GM12864 (cell line): Measurements from ENCODE around the gene HASPIN.

Experiments
- DNase-seq: peaks from one replicate; pipeline ENCODE4 v3.0.0-alpha.2; 2011; ENCODE audit warnings: low read depth
- H3K4me3 ChIP-seq: 2 replicates; pipeline ENCODE4 v1.5.1; 2011; ENCODE audit warnings: mild to moderate bottlenecking, low read depth, low read length, control low read depth
- TF ChIP-seq, protein P1 (sequence below): IDR thresholded peaks from 2 replicates; pipeline ENCODE4 v1.5.1; 2011; ENCODE audit warnings: low read depth, mild to moderate bottlenecking, moderate library complexity, low read length, control low read depth, inconsistent platforms; ENCODE audit errors: missing control alignments

HASPIN gene

DNA sequence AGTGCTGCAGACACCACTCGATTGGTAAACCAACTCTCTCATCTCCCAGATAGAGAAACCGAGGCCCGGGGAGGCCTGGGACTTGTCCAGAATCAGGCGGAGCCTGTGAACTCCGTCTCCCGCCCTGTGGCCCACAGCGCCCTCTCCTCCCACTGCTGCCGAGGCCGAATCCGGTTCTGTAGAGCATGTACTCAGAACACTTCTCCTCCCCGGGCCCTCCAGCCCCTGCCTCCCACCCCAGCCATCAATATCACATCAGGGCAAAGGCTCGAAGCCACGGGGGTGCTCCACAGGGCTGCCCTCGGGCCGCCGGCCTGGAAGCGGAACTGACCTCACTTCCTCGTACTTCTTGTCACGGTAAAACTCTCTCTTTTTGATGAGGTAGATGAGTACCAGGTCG is 42.1 kb upstream of the HASPIN start:
- no peak overlapping the region for H3K4me3 ChIP-seq
- TF ChIP-seq, protein P1, sequence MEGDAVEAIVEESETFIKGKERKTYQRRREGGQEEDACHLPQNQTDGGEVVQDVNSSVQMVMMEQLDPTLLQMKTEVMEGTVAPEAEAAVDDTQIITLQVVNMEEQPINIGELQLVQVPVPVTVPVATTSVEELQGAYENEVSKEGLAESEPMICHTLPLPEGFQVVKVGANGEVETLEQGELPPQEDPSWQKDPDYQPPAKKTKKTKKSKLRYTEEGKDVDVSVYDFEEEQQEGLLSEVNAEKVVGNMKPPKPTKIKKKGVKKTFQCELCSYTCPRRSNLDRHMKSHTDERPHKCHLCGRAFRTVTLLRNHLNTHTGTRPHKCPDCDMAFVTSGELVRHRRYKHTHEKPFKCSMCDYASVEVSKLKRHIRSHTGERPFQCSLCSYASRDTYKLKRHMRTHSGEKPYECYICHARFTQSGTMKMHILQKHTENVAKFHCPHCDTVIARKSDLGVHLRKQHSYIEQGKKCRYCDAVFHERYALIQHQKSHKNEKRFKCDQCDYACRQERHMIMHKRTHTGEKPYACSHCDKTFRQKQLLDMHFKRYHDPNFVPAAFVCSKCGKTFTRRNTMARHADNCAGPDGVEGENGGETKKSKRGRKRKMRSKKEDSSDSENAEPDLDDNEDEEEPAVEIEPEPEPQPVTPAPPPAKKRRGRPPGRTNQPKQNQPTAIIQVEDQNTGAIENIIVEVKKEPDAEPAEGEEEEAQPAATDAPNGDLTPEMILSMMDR = no peak
- DNase-seq = no peak

DNA sequence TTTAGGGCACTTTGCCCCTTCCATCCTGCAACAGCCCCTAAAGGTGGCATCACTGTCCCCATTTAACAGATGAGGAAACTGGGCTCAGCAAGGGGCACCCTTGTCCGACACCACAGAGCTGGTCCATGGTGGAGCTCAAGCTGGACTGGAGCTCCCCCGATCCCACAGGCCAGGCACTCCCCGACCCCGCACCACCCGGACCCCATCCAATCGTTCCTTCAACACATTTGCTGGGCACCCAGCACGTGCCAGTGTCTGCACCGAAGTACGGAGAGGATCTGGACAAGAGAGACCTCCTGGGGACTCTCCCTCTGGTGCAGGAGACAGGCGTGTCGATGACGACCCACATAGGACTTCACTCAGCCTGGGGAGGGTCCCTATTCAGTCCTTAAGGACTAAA is 41.7 kb upstream of the HASPIN start:
- no peak for DNase-seq
- no peak overlapping the region for H3K4me3 ChIP-seq
- TF ChIP-seq, protein P1 = no peak

DNA sequence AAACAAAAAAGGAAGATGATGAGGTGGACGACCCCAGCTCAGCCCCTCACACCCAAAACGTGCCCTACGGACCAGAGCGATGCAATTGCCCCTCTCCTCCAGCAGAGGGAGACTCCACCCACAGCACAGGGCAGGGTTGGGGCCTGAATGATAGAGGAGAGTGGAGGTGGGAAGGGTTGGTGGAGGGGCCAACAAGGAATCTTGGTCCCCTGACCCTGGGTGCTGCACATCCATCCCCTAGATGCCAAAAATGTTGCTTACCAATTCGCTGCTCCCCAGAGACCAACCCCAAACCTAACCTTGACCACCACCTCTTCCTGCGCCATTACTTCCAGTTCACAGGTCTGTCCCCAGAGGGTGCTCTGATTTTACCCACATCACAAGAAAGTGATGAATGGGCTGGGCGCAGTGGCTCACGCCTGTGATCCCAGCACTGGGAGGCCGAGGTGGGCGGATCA is 40.6 kb upstream of the HASPIN start:
- TF ChIP-seq, protein P1 = peak; percentile 99
- no peak overlapping the region for H3K4me3 ChIP-seq
- DNase-seq = peak; percentile 46

DNA sequence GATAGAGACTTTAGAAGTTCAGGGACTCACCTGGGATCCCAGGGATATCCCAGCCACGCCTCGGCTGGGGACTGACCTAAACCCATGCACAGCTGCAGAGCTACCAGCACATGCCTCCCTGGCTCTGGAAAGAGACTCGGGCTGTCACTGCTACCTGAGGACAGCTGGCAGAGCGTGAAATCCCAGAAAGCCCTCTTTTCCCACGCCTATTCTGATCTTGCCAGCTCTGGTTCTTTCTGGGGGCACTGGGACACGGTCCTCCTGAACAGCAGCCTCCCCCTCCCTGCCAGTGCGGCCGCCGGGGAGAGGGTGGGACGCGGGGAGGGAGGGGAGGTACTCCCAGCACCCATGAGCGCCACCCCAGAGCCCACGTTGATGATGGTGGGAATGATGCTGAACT is 38.5 kb upstream of the HASPIN start:
- no peak for DNase-seq
- no peak overlapping the region for H3K4me3 ChIP-seq
- TF ChIP-seq, protein P1 = no peak

DNA sequence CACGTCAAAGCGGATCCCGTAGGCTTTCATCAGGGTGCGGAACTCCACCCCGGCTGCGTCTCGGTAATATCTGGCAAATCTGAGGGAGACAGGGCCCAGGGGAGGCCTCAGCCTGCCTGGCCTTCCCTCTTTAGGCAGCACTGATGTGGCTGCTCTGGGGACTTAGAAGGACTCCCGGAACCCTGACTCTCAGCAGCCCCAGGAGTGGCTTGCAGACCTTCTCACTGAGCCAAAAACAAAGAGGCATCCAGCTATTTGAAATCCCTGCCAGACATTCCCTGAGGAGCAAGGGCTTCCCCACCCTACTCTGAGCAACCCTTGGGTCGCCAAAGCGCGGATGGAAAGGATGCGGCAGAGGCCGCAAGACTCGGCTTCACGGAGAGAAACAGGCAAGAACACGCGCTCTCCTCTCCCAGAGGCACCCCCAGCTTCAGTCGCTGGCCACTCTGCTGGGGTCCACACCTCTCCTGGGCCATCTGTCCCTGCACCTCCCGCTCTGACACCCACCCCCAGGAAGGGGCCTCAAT is 35.6 kb upstream of the HASPIN start:
- TF ChIP-seq, protein P1 = no peak
- H3K4me3 ChIP-seq = no peak overlapping the region
- no peak for DNase-seq

DNA sequence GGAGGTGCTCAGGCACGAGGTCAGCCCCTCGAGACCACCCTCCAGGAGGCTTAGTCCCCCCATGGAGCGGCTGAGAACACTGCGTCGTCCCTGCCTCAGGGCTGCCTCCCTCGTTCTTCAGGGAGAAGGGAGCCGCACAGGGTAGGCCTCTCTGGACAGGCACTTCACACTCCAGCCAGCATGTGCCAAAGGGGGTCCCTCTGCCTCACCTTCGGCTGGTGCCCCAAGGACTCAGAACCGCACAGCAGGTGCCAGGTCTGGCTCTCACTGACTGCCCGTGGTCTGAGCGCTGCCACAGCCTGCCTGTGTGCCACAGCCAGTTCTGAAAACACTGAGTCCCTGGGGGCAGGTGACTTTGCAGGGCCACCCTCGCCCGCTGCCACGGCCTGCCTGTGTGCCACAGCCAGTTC is 34.8 kb upstream of the HASPIN start:
- no peak overlapping the region for H3K4me3 ChIP-seq
- TF ChIP-seq, protein P1 = no peak
- DNase-seq = no peak
